Natural killer cell treated with Interleukin-12 subunit alpha and Interleukin-12 subunit beta and Interleukin-15 and Interleukin-18, amount 100 ng/mL, for 72 hours (primary cell): ENCODE results near the gene COX20. TPM values are rescaled to one million over a fixed set of nuclear protein-coding genes. Genes with fewer than 3 reads are reported as not detected.
"Not testable (repeated sequence)": the region's sequence is repeated elsewhere in the genome, so short reads cannot be mapped to it uniquely, and the experiment has no call there.

Experiments used
- ATAC-seq, 2 donors: fragments of 150-1000 bp; cut with Tn5 transposase in 1 of 2; sonication (Bioruptor Pico), chemical (Tn5 transposase) in 1 of 2; 2 replicates each; pipeline ENCODE4 v1.10.0; 2021
- DNase-seq: peaks from one replicate; pipeline ENCODE4 v3.0.0; 2022; ENCODE audit warnings: low spot score
- H3K27ac Mint-ChIP-seq, 2 donors: 1 replicate in 1 of 2; 2 replicates in 1 of 2; pipeline ENCODE4 v1.8.0; 2022; ENCODE audit warnings: mixed read lengths in 2 of 2, mild to moderate bottlenecking in 1 of 2, moderate library complexity in 1 of 2
- H3K27me3 Mint-ChIP-seq, 2 donors: 1 replicate in 1 of 2; 2 replicates in 1 of 2; pipeline ENCODE4 v1.8.0; 2022; ENCODE audit warnings: mixed read lengths in 2 of 2
- H3K36me3 Mint-ChIP-seq: one replicate; pipeline ENCODE4 v1.8.0; 2022; ENCODE audit warnings: mixed read lengths
- H3K4me1 Mint-ChIP-seq, 2 donors: 1 replicate in 1 of 2; 2 replicates in 1 of 2; pipeline ENCODE4 v1.8.0; 2022; ENCODE audit warnings: low read depth in 2 of 2, mixed read lengths in 2 of 2, mild to moderate bottlenecking in 1 of 2
- H3K4me3 Mint-ChIP-seq: one replicate; pipeline ENCODE4 v1.8.0; 2022; ENCODE audit warnings: mixed read lengths
- H3K9me3 Mint-ChIP-seq: 2 replicates; pipeline ENCODE4 v1.8.0; 2022; ENCODE audit warnings: mixed read lengths
- total RNA-seq, 2 donors: library from RNA; stranded (reverse); gene quantifications; one replicate each; pipeline ENCODE4 v1.2.3, GENCODE V29; 2022

COX20 gene
- total RNA-seq, 2 donors from 2014 or later, result 21.3 to 31.4 TPM

DNA sequence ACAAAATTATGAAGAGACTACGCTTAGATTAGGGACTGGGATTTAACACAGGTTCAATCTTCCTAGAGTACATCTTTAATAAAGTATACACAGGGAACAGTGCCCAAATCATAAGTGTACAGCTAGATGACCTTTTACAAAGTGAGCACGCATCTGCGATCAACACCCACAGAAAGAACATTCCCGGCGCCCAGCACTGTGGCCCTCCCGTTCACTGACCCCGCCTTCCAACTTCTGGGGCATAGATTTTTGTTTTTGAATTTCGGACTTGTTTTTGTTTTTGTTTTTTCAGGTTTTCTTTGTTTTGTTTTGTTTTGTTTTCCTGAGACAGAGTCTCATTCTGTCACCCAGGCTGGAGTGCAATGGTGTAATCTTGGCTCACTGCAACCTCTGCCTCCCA lies 30.6 kb upstream of the COX20 start:
- Mint-ChIP-seq H3K27ac (no peak overlapping the region), H3K4me3 (no peak overlapping the region), H3K4me1 (peaks cover 2 to 4% of the 10 kb centered on the region in 2 donors), H3K27me3 (peaks cover 2 to 7% of the 10 kb centered on the region in 2 donors), H3K36me3 (no peaks in the 10 kb centered on the region), H3K9me3 (no peaks in the 10 kb centered on the region)
- DNase-seq (no peak), ATAC-seq (no peak)

DNA sequence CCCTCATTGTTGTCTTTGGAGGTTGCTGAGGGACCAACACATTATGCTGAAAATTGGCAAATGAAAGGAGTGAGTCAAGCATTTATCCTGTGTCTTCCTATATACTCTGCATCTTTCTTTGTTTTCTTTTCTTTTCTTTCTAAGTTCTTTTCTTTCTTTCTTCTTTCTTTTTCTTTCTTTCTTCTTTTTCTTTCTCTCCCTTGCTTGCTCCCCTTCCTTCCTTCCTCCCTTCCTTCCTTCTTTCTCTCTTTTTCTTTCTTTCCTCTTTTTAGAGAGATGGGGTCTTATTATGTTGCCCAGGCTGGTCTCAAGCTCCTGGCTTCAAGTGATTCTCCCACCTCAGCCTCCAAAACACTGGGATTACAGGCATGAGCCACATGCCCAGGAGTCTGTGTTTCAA lies 28.3 kb upstream of the COX20 start:
- no peaks in the 10 kb centered on the region for H3K9me3 Mint-ChIP-seq
- H3K27me3 Mint-ChIP-seq, result peaks cover 4 to 7% of the 10 kb centered on the region in 2 donors
- H3K36me3 Mint-ChIP-seq, result no peaks in the 10 kb centered on the region
- DNase-seq (no peak), ATAC-seq (no peak)
- no peak overlapping the region for H3K27ac Mint-ChIP-seq
- H3K4me1 Mint-ChIP-seq, result no peaks in the 10 kb centered on the region
- no peak overlapping the region for H3K4me3 Mint-ChIP-seq

DNA sequence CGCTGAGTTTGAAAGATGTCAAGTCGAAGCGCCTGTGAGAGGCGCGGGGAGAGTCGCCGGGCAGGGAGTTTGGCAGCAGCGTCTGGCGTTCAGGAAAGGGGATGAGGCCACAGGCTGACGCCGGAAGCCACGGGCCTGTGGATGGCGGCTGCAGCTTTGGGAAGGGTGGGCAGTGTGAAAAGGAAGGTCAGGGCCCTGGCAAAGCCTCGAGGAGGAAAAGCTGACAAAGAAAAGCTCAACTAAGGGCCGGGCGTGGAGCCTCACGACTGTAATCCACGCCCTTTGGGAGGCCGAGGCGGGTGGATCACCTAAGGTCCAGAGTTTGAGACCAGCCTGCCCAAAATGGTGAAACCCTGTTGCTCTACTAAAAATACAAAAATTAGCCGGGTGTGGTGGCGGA lies 25.2 kb upstream of the COX20 start:
- H3K4me1 Mint-ChIP-seq, result no peaks in the 10 kb centered on the region
- no peaks in the 10 kb centered on the region for H3K9me3 Mint-ChIP-seq
- no peaks in the 10 kb centered on the region for H3K36me3 Mint-ChIP-seq
- DNase-seq (no peak), ATAC-seq (no peak)
- no peak overlapping the region for H3K4me3 Mint-ChIP-seq
- H3K27ac Mint-ChIP-seq, result no peak overlapping the region
- peaks cover 4 to 7% of the 10 kb centered on the region in 2 donors for H3K27me3 Mint-ChIP-seq

DNA sequence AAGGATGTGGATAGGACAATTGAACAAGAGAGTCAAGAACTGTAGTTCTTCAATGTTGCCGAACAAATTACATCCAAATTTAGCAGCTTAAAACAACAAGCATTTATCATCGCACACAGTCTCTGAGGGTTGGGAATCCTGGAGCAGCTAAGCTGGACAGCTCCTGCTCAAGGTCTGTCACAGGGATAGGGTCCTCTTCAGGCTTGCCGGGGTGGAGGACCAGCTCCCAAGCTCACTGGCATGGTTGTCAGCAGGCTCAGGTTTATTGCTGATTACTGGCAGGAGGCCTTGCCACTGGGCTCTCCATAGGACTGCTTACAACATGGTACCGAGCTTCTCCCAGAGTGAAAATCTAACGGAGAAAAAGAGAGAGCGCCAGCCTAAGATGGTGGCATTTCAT lies 22.1 kb upstream of the COX20 start:
- Mint-ChIP-seq H3K9me3 (no peaks in the 10 kb centered on the region), H3K27ac (no peak overlapping the region), H3K36me3 (no peaks in the 10 kb centered on the region), H3K4me3 (no peak overlapping the region), H3K27me3 (peaks cover 0 to 14% of the 10 kb centered on the region in 2 donors), H3K4me1 (peaks cover 0 to 4% of the 10 kb centered on the region in 2 donors)
- ATAC-seq (no peak), DNase-seq (no peak)

DNA sequence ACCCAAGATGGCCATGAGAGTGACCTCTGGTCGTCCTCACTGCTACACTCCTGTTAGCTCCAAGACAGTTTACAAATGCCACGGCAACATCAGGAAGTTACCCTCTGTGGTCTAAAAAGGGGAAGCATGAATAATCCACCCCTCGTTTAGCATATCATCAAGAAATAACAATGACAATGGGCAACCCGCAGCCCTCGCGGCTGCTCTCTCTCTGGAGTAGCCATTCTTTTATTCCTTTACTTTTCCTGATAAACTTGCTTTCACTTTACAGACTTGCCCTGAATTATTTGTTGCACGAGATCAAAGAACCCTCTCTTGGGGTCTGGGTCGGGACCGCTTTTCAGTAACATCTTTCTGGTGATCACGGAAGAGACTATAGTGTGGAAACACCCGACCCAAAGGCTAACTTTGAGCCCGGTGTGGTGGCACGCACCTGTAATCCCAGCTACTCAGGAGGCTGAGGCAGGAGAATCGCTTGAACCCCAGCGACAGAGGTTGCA lies 19.8 kb upstream of the COX20 start:
- no peak overlapping the region for H3K27ac Mint-ChIP-seq
- peak overlapping the region; percentile 42 for H3K4me3 Mint-ChIP-seq

DNA sequence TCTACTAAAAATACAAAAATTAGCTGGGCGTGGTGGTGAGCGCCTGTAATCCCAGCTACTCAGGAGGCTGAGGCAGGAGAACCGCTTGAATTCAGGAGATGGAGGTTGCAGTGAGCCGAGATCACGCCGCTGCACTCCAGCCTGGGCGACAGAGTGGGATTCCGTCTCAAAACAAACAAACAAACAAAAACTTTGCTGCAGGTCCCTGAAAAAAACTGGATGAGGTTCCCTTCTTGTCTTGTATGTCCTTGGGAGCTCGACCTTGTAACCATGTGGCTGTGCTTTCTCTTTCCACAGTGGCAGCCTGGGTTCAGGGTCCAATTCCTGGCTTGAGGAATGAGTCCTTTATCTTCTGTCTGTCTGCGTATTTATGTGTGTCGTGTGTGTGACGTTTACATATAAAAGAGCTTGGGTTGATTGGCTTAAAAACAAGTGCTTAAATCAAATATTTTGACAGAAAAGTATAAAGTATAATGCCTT lies 18.0 kb upstream of the COX20 start:
- Mint-ChIP-seq H3K27ac (no peak overlapping the region), H3K27me3 (peaks cover 0 to 11% of the 10 kb centered on the region in 2 donors)
- no peak for ATAC-seq

More for the DNA sequence above, 19.8 kb upstream of the COX20 start:
- peaks cover 0 to 11% of the 10 kb centered on the region in 2 donors for H3K27me3 Mint-ChIP-seq
- ATAC-seq (no peak), DNase-seq (no peak)
- no peaks in the 10 kb centered on the region for H3K9me3 Mint-ChIP-seq
- no peaks in the 10 kb centered on the region for H3K36me3 Mint-ChIP-seq
- H3K4me1 Mint-ChIP-seq, result peaks cover 0 to 4% of the 10 kb centered on the region in 2 donors

DNA sequence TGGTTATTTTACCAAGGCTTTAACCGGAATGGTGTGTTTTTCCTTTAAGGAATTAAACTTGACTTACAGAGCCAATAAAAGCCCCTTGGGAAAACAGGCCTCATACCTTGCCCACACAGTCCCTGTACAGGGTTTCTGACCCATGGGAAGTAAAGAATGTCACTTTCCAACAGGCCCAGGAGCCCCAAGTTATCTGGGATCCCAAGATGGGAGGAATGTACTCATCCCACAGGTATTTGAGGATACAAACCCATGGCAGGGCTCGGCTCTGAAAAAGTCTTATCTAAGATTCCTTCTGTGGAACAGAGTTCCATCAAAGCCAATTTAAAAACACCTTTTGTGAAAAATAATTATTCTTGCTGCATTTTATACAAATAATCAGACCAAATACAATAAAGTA lies 15.3 kb upstream of the COX20 start:
- Mint-ChIP-seq H3K27me3 (peaks cover 0 to 11% of the 10 kb centered on the region in 2 donors), H3K4me3 (no peak overlapping the region), H3K4me1 (peaks cover 0 to 4% of the 10 kb centered on the region in 2 donors), H3K36me3 (no peaks in the 10 kb centered on the region), H3K9me3 (no peaks in the 10 kb centered on the region), H3K27ac (no peak overlapping the region)
- ATAC-seq (no peak), DNase-seq (no peak)

More for the DNA sequence above, 18.0 kb upstream of the COX20 start:
- DNase-seq, result no peak
- Mint-ChIP-seq H3K9me3 (no peaks in the 10 kb centered on the region), H3K36me3 (no peaks in the 10 kb centered on the region), H3K4me1 (peaks cover 0 to 4% of the 10 kb centered on the region in 2 donors), H3K4me3 (no peak overlapping the region)

DNA sequence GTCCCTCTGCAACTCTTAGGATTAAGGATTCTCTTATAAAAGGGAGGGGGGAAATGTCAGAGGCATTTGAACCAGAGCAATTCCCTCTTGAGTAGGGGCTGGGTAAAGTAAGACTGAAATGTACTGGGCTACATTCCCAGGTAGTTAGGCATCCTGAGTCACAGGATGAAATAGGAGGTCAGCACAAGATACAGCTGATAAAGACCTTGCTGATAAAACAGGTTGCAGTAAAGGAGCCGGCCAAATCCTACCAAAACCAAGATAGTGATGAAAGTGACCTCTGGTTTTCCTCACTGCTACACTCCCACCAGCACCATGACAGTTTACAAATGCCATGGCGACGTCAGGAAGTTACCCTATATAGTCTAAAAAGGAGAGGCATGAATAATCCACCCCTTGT lies 14.3 kb upstream of the COX20 start:
- Mint-ChIP-seq H3K27me3 (peaks cover 0 to 4% of the 10 kb centered on the region in 2 donors), H3K9me3 (no peaks in the 10 kb centered on the region), H3K36me3 (no peaks in the 10 kb centered on the region), H3K27ac (no peak overlapping the region), H3K4me3 (no peak overlapping the region), H3K4me1 (no peaks in the 10 kb centered on the region)
- ATAC-seq, result no peak
- DNase-seq, result no peak

DNA sequence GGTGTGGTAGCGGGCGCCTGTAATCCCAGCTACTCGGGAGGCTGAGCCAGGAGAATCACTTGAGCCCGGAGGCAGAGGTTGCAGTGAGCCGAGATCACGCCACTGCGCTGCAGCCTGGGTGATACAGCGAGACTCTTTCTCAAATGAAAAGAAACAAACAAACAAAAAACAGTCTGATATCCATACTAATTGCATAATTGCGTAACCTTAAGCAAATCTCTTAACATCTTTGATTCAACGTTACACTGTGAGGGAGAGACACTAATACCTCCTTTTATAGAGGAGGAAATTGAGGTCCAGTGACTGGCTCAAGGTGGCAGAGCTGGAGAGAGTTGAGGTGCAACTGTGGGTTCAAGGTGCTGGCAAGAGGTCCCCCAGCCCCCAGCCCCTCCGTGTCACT lies 12.6 kb upstream of the COX20 start:
- ATAC-seq, result no peak
- no peak overlapping the region for H3K27ac Mint-ChIP-seq
- H3K9me3 Mint-ChIP-seq, result no peaks in the 10 kb centered on the region
- H3K4me1 Mint-ChIP-seq, result no peaks in the 10 kb centered on the region
- H3K4me3 Mint-ChIP-seq, result no peak overlapping the region
- H3K36me3 Mint-ChIP-seq, result no peaks in the 10 kb centered on the region
- no peaks in the 10 kb centered on the region for H3K27me3 Mint-ChIP-seq
- no peak for DNase-seq

DNA sequence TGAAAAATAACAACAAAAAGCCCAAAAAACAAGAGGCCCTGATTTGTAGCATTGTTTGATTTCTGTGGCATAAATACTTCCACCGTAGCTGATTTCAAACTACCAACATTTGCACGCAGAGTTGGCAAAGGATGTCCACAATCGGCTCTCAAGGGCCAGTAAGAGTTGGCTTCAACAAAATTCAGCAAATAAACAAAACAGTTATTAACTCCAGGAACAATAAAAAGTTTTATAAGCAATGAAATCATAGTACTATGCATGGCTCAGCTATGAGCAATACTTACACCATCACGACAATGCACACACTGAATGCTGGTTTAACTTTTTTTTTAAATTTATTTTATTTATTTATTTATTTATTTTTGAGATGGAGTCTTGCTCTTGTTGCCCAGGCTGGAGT lies 8.7 kb upstream of the COX20 start:
- DNase-seq, result no peak
- no peak overlapping the region for H3K4me3 Mint-ChIP-seq
- H3K27ac Mint-ChIP-seq, result no peak overlapping the region
- ATAC-seq, result no peak
- no peaks in the 10 kb centered on the region for H3K4me1 Mint-ChIP-seq
- no peaks in the 10 kb centered on the region for H3K36me3 Mint-ChIP-seq
- H3K27me3 Mint-ChIP-seq, result no peaks in the 10 kb centered on the region
- no peaks in the 10 kb centered on the region for H3K9me3 Mint-ChIP-seq

DNA sequence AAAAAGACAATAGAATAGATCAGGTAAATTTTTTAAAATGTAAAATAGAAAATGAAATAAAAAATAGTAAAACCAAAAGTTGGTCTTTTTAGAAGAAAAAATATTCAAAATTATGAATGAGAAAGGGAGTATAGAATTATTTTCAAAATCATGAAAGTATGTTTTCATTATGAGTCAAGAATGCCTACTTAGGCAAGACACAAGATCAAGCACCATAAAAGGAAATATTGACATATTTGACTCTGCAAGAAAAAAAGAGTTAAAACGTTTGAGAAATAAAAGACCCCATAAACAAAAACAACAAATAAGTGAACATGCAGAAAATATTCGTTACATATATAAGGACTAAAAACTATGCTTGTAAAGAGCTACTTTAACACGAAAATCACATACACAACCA lies 4.8 kb upstream of the COX20 start:
- ATAC-seq (no peak), DNase-seq (no peak)
- Mint-ChIP-seq H3K27me3 (no peaks in the 10 kb centered on the region), H3K36me3 (no peaks in the 10 kb centered on the region), H3K4me1 (peaks cover 4 to 6% of the 10 kb centered on the region in 2 donors), H3K9me3 (no peaks in the 10 kb centered on the region), H3K4me3 (no peak overlapping the region), H3K27ac (peak overlapping the region in 1 of 2 donors; percentile 17)

DNA sequence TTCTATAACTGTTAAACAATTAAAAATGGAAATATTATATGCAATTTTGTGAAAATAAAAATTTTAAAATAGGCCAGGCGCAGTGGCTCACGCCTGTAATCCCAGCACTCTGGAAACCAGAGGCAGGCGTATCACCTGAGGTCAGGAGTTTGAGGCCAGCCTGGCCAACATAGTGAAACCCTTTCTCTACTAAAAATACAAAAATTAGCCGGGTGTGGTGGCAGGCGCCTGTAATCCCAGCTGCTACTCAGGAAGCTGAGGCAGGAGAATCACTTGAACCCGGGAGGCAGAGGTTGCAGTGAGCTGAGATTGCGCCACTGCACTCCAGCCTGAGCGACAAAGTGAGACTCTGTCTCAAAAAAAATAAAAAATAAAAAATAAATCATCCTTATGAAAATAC lies 2.2 kb upstream of the COX20 start:
- H3K36me3 Mint-ChIP-seq, result not testable (repeated sequence)

DNA sequence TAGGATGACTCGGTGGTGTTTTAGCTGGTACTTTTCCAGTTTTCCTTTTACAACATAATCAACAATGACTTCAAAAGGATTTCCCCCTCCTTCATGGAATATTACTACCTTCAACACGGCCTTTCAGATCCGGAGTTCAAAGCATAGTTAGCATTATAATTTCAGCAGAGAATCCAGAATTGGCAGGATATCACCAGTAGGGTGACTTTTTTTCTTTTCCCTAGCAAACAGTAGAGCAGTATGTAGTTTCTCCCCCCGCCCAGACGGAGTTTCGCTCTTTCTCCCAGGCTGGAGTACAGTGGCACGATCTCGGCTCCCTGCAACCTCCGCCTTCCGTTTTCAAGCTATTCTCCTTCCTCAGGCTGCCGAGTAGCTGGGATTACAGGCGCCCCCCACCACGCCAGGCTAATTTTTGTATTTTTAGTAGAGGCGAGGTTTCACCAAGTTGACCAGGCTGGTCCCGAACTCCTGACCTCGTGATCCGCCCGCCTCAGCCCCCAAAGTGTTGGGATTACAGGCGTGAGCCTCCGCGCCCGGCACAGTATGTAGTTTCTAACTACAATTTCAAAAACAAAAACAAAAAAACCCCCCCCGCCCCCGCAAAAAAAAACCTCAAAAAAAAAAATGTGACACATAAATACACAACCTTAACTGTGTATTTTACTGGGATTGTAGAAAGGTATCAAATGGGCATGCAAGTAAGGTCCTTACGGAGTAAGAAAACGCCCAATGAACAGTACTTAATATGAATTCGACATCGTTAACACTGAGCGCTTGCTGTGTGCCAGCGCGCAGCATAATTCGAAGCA lies 1.5 kb upstream of the COX20 start:
- Mint-ChIP-seq H3K4me3 (peak overlapping the region; percentile 96), H3K27me3 (no peaks in the 10 kb centered on the region), H3K36me3 (peaks cover 5% of the 10 kb centered on the region), H3K9me3 (no peaks in the 10 kb centered on the region), H3K4me1 (peaks cover 24 to 36% of the 10 kb centered on the region in 2 donors), H3K27ac (peak overlapping the region; percentile 88 to 99)
- DNase-seq, result peak; percentile 66
- no peak for ATAC-seq

More for the DNA sequence above, 2.2 kb upstream of the COX20 start:
- H3K27me3 Mint-ChIP-seq, DNase-seq, ATAC-seq, H3K9me3 Mint-ChIP-seq: not testable (repeated sequence)
- peak overlapping the region; percentile 88 to 99 for H3K27ac Mint-ChIP-seq
- peak overlapping the region; percentile 96 for H3K4me3 Mint-ChIP-seq
- H3K4me1 Mint-ChIP-seq, result peaks cover 19 to 29% of the 10 kb centered on the region in 2 donors

DNA sequence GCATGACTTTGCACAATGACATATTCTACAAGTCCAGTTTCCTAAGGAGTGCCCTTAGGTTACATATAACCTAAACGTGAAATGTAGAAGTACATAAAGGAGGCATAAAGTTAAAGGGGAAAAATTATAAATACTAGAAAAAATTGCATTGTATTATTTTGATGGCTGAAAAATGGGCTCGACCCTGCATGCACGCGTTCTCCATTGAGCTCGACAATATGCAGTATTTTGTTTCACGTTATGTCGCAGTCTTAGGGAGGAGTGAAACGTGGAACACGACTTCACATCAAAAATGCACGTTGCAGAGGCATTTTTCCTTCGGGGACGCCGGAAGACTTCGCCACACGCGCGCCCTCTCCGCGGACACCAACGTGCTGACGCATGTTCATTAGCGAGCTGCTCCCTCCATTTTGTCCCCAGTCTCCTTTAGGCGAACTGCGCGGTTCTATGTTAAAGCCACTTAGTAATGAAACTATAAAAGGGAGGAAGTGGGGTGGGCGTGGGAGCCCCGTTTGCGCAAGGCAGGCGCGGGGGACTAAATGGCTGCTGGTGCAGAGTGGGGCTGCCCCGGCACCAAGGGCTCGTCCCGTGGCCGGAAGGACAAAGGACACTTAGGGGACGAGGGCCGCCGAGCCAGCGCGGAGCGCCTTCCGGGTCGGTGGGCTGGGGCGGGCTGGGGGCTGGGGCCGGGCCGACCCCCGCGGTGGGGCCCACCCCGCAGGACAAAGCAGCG lies 749 bp upstream of the COX20 start:
- H3K4me1 Mint-ChIP-seq, result peaks cover 28 to 42% of the 10 kb centered on the region in 2 donors
- H3K27me3 Mint-ChIP-seq, result no peaks in the 10 kb centered on the region
- peak; percentile 87 to 91 for ATAC-seq
- peak overlapping the region; percentile 88 to 99 for H3K27ac Mint-ChIP-seq
- H3K36me3 Mint-ChIP-seq, result peaks cover 8% of the 10 kb centered on the region
- H3K4me3 Mint-ChIP-seq, result peak overlapping the region; percentile 96
- peak; percentile 97 for DNase-seq
- H3K9me3 Mint-ChIP-seq, result no peaks in the 10 kb centered on the region
